Natural killer cell treated with Interleukin-12 subunit alpha and Interleukin-12 subunit beta and Interleukin-15 and Interleukin-18, amount 100 ng/mL, for 72 hours (primary cell): ENCODE data around the gene ACY1. TPM values are rescaled to one million over a fixed set of nuclear protein-coding genes. Genes with fewer than 3 reads are reported as not detected.
"Not testable (repeated sequence)": the region's sequence is repeated elsewhere in the genome, so short reads cannot be mapped to it uniquely, and the experiment has no call there.

Source experiments
- ATAC-seq, 2 donors: fragments of 150-1000 bp; cut with Tn5 transposase in 1 of 2; sonication (Bioruptor Pico), chemical (Tn5 transposase) in 1 of 2; 2 replicates each; pipeline ENCODE4 v1.10.0; 2021
- DNase-seq: peaks from one replicate; pipeline ENCODE4 v3.0.0; 2022; ENCODE audit warnings: low spot score
- H3K27ac Mint-ChIP-seq, 2 donors: 1 replicate in 1 of 2; 2 replicates in 1 of 2; pipeline ENCODE4 v1.8.0; 2022; ENCODE audit warnings: mixed read lengths in 2 of 2, mild to moderate bottlenecking in 1 of 2, moderate library complexity in 1 of 2
- H3K27me3 Mint-ChIP-seq, 2 donors: 1 replicate in 1 of 2; 2 replicates in 1 of 2; pipeline ENCODE4 v1.8.0; 2022; ENCODE audit warnings: mixed read lengths in 2 of 2
- H3K36me3 Mint-ChIP-seq: one replicate; pipeline ENCODE4 v1.8.0; 2022; ENCODE audit warnings: mixed read lengths
- H3K4me1 Mint-ChIP-seq, 2 donors: 1 replicate in 1 of 2; 2 replicates in 1 of 2; pipeline ENCODE4 v1.8.0; 2022; ENCODE audit warnings: low read depth in 2 of 2, mixed read lengths in 2 of 2, mild to moderate bottlenecking in 1 of 2
- H3K4me3 Mint-ChIP-seq: one replicate; pipeline ENCODE4 v1.8.0; 2022; ENCODE audit warnings: mixed read lengths
- H3K9me3 Mint-ChIP-seq: 2 replicates; pipeline ENCODE4 v1.8.0; 2022; ENCODE audit warnings: mixed read lengths
- total RNA-seq, 2 donors: library from RNA; stranded (reverse); gene quantifications; one replicate each; pipeline ENCODE4 v1.2.3, GENCODE V29; 2022

The ACY1 gene
- total RNA-seq, 2 donors from 2014 or later, result 22.4 to 42.6 TPM

GRCh38 chr3:51975852-51976549 is 7.3 kb upstream of the ACY1 start:
- Mint-ChIP-seq H3K9me3 (no peaks in the 10 kb centered on the region), H3K4me3 (peak overlapping the region; percentile 96), H3K36me3 (no peaks in the 10 kb centered on the region), H3K27me3 (no peaks in the 10 kb centered on the region), H3K27ac (peak overlapping the region; percentile 26 to 64), H3K4me1 (peaks cover 29 to 30% of the 10 kb centered on the region in 2 donors)
- ATAC-seq (no peak), DNase-seq (no peak)

DNA sequence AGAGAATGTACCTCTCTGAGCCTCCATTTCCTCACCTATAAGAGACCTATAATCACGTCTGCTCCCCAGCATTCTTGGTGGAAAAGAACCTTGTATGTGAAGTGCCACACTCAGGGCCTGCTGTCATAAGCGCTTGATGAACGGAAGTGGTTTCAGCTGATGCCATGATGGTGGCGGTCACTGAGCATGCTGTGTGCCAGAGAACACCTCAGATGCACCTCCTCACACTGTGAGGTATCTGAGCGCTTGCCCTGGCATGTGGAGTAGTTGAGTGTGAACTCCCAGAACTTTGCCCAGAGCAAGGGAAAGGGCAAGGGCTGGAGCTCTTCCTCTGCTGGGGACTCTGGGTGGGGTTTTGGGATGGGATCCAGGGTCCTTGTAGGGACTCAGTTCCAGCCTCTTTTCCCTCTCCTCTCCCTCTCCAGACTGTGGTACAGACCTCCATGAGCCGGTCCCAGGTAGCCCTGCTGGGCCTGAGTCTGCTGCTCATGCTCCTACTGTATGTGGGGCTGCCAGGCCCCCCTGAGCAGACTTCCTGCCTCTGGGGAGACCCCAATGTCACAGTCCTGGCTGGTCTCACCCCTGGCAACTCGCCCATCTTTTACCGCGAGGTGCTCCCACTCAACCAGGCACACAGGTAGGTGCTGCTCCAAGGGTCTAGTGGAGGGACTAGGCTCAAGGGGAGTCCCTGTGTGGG is 5.7 kb upstream of the ACY1 start:
- Mint-ChIP-seq H3K4me3 (peak overlapping the region; percentile 18), H3K9me3 (no peaks in the 10 kb centered on the region), H3K4me1 (peaks cover 39 to 40% of the 10 kb centered on the region in 2 donors), H3K36me3 (no peaks in the 10 kb centered on the region), H3K27me3 (no peaks in the 10 kb centered on the region), H3K27ac (peak overlapping the region; percentile 2 to 16)
- DNase-seq (no peak), ATAC-seq (no peak)

DNA sequence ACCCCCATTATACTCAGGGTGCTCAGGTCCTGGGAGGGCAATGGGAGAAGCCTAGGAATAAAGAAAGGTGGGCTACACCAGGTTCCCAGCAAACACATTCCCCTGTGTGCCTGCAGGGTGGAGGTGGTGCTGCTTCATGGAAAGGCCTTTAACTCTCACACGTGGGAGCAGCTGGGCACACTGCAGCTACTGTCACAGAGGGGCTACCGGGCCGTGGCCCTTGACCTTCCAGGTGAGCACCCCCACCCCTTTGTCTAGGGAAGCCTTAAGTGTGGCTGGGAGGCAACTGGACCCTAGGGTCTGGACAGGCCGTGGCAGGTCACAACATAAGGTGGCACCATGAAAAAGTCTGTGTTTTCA is 5.2 kb upstream of the ACY1 start:
- Mint-ChIP-seq H3K4me3 (no peak overlapping the region), H3K4me1 (peaks cover 42 to 43% of the 10 kb centered on the region in 2 donors), H3K9me3 (no peaks in the 10 kb centered on the region), H3K27ac (no peak overlapping the region), H3K36me3 (no peaks in the 10 kb centered on the region), H3K27me3 (no peaks in the 10 kb centered on the region)
- ATAC-seq (no peak), DNase-seq (no peak)

DNA sequence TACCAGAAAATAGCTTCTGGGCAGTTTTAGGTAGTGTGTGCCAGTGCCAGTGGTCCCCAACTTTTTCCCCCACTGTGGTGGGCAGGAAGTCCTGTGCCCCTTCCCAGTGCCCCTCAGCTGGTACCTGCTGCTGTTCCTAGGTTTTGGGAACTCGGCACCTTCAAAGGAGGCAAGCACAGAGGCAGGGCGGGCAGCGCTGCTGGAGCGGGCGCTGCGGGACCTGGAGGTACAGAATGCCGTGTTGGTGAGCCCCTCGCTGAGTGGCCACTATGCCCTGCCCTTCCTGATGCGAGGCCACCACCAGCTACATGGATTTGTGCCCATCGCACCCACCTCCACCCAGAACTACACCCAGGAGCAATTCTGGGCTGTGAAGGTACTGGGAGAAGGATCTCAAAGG is 3.1 kb upstream of the ACY1 start:
- Mint-ChIP-seq H3K4me3 (no peak overlapping the region), H3K36me3 (no peaks in the 10 kb centered on the region), H3K27me3 (no peaks in the 10 kb centered on the region), H3K9me3 (no peaks in the 10 kb centered on the region), H3K27ac (no peak overlapping the region), H3K4me1 (peaks cover 33 to 37% of the 10 kb centered on the region in 2 donors)
- ATAC-seq, result no peak
- DNase-seq, result no peak

DNA sequence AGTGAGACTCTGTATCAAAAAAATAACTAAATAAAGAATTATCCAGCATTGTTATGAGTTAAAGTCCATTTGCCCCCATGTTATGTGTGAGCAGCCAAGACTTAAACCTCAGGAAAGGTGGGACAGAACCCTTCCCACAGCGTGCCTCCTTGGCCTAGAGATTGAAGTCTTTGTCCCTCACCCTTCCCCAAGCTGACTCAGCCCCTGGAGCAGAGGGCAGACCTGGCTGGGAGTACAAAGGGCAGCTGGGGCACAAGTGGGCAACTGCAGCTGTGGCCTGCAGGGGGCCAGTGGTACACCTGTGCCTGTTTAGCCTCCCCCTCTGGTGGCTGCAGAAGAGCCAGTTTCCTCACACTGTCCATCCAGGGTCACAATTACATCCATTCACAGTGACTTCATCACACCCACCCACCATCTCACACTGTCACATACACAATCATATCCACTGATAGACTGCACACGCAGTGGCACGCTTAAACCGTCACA is 940 bp upstream of the ACY1 start:
- no peaks in the 10 kb centered on the region for H3K27me3 Mint-ChIP-seq

DNA sequence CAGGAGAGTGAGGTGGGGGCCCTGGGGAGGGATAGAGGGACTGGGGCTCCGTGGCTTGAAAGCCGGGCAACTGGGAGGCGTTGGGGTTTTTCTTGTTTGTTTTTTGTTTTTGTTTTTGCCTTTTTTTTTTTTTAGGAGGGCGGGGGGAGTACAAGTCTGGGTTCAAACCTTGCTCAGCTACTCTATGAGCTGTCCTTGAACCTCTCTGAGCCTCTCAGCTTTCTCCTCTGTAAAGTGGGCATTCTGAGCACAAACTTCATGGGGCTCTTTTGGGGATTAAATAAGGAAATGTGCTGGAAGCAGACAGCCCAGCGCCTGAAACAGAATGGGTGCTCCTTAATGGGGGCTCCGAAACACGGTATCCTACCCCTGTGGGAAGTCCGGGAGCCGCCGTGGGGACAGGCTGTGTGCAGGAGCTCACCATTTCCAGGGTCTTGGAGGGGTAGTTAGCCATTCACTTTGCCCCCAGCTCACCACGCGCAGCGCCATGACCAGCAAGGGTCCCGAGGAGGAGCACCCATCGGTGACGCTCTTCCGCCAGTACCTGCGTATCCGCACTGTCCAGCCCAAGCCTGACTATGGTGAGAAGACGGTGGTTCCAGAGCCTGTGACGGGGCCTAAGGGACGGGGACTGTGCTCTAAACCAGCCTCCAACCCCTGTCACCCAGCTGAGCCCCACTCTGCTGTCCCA is 388 bp downstream of the ACY1 start:
- Mint-ChIP-seq H3K36me3 (no peaks in the 10 kb centered on the region), H3K4me1 (peaks cover 22 to 25% of the 10 kb centered on the region in 2 donors), H3K4me3 (peak overlapping the region; percentile 99), H3K9me3 (no peaks in the 10 kb centered on the region), H3K27me3 (no peaks in the 10 kb centered on the region), H3K27ac (peak overlapping the region; percentile 97)
- ATAC-seq (no peak), DNase-seq (no peak)

More for the DNA sequence above, 940 bp upstream of the ACY1 start:
- Mint-ChIP-seq H3K4me1 (peaks cover 20 to 23% of the 10 kb centered on the region in 2 donors), H3K9me3 (no peaks in the 10 kb centered on the region), H3K4me3 (peak overlapping the region; percentile 99), H3K27ac (peak overlapping the region; percentile 97), H3K36me3 (no peaks in the 10 kb centered on the region)
- DNase-seq, result no peak
- peak; percentile 33 to 48 for ATAC-seq

- no peak for DNase-seq
- Mint-ChIP-seq H3K4me1 (peaks cover 27 to 31% of the 10 kb centered on the region in 2 donors), H3K27ac (peak overlapping the region; percentile 97), H3K4me3 (no peak overlapping the region), H3K27me3 (no peaks in the 10 kb centered on the region), H3K36me3 (no peaks in the 10 kb centered on the region), H3K9me3 (no peaks in the 10 kb centered on the region)
- ATAC-seq, result no peak
Measured at GRCh38 chr3:51984269-51984647, 923 bp downstream of the ACY1 start.

- DNase-seq (no peak), ATAC-seq (no peak)
- peaks cover 28 to 31% of the 10 kb centered on the region in 2 donors for H3K4me1 Mint-ChIP-seq
- no peaks in the 10 kb centered on the region for H3K27me3 Mint-ChIP-seq
- no peaks in the 10 kb centered on the region for H3K9me3 Mint-ChIP-seq
- H3K4me3 Mint-ChIP-seq, result no peak overlapping the region
- H3K36me3 Mint-ChIP-seq, result no peaks in the 10 kb centered on the region
- H3K27ac Mint-ChIP-seq, result peak overlapping the region; percentile 33 to 97
Measured at GRCh38 chr3:51985063-51985462, 1.7 kb downstream of the ACY1 start.

DNA sequence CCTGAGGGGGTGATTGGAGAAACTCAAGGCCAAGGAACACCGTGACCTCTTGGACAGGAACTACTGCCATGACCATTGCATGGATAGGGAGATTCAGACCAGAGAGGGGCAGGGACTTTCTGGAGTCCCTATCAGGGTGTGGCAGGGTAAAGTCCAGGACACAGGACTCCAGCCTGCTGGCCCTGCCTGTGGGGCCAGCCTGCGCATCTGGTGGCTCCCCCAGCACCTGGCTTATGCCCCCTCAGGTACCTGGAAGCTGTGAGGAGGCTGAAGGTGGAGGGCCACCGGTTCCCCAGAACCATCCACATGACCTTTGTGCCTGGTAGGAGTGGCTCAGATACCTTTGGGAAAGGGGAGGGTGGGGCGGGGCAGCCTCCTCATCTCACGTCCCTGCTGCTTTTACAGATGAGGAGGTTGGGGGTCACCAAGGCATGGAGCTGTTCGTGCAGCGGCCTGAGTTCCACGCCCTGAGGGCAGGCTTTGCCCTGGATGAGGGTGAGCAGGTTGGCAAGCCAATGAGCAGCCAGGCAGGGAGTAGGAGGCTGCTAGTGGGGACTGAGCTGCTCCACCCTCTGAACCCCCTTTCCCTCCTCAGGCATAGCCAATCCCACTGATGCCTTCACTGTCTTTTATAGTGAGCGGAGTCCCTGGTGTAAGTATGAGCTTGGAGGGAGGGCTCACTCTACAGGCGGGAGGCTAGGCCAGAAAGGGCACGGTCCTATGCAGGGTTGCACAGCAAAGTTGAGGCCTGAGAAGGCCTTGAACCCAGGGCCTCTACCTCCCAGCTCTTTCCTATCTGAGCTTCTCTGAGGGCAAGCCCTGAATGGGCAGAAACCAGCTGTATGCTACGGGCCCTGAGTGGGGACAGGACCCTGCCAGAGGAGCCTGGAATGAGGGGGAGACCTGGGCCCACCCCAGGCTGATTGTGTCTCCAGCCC is 2.9 kb downstream of the ACY1 start:
- Mint-ChIP-seq H3K4me1 (peaks cover 23 to 26% of the 10 kb centered on the region in 2 donors), H3K4me3 (no peak overlapping the region), H3K36me3 (no peaks in the 10 kb centered on the region), H3K27me3 (no peaks in the 10 kb centered on the region), H3K27ac (peak overlapping the region in 1 of 2 donors; percentile 37), H3K9me3 (no peaks in the 10 kb centered on the region)
- DNase-seq, result no peak
- no peak for ATAC-seq

- Mint-ChIP-seq H3K27me3 (no peaks in the 10 kb centered on the region), H3K4me1 (peaks cover 18 to 22% of the 10 kb centered on the region in 2 donors), H3K27ac (no peak overlapping the region), H3K36me3 (no peaks in the 10 kb centered on the region), H3K4me3 (no peak overlapping the region), H3K9me3 (no peaks in the 10 kb centered on the region)
- DNase-seq (no peak), ATAC-seq (no peak)
Measured at GRCh38 chr3:51987568-51987967, 4.2 kb downstream of the ACY1 start.

DNA sequence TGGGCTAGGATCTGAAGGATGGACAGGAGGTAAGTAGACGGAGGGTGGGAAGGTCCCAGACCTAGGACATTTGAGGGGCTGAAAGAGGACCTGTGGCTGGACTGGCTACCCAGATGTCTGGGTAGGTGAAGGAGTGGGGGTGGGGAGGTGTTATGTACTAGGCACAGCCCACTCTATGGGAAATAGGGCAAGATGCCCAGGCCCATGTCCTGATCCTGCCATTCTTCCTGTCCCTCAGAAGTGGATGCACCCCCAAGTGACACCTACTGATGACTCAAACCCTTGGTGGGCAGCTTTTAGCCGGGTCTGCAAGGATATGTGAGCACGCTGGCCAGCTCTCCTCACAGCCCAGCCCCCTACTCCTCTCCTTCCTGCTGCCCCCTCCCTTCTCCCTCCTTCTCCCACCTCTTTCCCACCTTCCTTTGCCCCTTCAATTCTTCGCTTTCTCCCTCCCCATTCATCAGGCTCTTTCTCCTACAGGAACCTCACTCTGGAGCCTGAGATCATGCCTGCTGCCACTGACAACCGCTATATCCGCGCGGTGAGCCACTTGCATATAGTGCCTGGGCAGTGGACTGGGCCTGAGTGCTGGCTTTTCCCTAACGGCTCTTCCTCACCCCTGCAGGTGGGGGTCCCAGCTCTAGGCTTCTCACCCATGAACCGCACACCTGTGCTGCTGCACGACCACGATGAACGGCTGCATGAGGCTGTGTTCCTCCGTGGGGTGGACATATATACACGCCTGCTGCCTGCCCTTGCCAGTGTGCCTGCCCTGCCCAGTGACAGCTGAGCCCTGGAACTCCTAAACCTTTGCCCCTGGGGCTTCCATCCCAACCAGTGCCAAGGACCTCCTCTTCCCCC is 5.2 kb downstream of the ACY1 start:
- H3K36me3 Mint-ChIP-seq, result no peaks in the 10 kb centered on the region

DNA sequence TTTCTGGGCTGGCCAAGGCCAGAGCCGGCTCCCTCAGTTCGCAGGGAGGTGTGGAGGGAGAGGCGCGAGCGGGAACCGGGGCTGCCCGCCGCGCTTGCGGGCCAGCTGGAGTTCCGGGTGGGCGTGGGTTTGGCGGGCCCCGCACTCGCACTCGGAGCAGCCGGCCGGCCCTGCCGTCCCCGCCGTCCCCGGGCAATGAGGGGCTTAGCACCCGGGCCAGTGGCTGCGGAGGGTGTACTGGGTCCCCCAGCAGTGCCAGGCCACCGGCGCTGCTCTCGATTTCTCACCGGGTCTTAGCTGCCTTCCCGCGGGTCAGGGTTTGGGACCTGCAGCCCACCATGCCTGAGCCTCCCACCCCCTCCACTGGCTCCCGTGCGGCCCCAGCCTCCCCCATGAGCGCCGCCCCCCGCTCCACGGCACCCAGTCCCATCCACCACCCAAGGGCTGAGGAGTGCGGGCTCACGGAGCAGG is 7.2 kb downstream of the ACY1 start:
- H3K36me3 Mint-ChIP-seq, result peaks cover 14% of the 10 kb centered on the region
- not testable (repeated sequence) for DNase-seq, H3K27ac Mint-ChIP-seq, H3K4me3 Mint-ChIP-seq, H3K9me3 Mint-ChIP-seq, H3K27me3 Mint-ChIP-seq, ATAC-seq
- H3K4me1 Mint-ChIP-seq, result peaks cover 20 to 28% of the 10 kb centered on the region in 2 donors

More for the DNA sequence above, 5.2 kb downstream of the ACY1 start:
- H3K27ac Mint-ChIP-seq, result peak overlapping the region; percentile 13 to 36
- DNase-seq (no peak), ATAC-seq (no peak)
- no peak overlapping the region for H3K4me3 Mint-ChIP-seq
- H3K27me3 Mint-ChIP-seq, result no peaks in the 10 kb centered on the region
- peaks cover 10 to 18% of the 10 kb centered on the region in 2 donors for H3K4me1 Mint-ChIP-seq
- no peaks in the 10 kb centered on the region for H3K9me3 Mint-ChIP-seq
